Measurements from ENCODE around the gene OXCT1.
"Not testable (repeated sequence)": the region's sequence is repeated elsewhere in the genome, so short reads cannot be mapped to it uniquely, and the experiment has no call there.

OXCT1 gene

DNA sequence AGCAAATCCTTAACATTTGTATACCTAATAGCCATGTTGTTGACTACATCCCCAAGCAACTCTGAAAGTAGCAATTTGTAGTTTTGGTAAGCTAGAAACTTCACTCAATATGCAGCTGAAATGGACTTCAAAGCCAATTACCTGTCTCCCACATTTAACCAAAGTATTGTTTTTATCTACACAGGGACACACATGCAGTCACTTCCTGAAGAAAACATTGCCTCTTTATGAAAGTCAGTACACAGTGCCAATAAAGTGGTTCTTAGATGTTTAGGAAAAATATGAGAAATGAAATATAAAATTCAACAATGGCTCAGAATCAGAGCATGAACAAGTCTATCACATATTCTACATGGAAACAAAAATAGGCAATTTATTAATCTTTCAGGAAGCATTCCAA, 49.2 kb downstream of the OXCT1 start:
- no peak for DNase-seq

DNA sequence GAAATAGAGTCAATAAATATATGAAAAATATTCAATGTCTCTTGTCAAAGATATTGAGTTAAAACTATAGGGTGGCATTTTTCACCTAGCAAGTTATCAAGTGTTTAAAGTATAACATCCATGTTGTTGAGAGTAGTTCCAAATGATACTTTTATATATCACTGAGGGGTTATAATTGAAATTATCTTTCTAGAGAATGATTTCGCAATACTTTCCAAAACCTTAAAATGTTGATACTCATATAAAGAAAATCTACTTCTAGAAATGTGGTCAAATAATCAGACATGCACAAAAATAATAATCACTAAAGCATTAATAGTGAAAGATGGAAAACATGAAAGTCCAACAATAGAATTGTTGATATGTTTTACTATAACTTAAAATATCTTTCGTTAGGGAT, 50.1 kb downstream of the OXCT1 start:
- no peak for DNase-seq

DNA sequence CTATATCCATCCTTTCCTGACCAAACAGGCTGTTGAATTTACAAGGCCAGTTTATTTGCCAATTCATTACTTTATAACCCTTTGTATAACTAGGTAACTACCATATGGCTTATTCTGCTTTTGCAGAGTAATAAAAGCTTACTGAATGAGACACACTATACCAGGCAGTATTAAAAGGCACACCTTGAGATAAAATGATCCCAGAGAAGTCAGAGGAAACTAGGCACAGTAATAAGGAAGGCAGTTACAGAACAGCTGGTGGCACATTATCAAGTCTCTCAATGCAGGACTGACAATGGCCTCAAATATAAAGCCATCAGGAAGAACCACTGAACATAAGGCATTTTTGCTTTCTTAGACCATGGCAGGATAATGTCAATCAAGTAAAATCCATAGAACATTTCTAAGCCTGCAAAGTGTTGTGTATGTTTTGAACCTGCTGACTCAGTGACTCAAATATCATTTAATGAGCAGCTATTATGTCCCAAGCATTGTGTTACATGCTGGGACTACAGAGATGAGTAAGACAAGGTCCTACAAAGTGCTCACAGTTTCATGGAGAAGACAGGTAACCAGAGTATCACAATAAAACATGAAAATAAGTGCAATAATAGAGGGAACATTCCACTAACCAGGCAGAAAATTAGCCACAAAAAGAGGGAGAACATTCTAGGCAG, 52.5 kb downstream of the OXCT1 start:
- DNase-seq = no peak

DNA sequence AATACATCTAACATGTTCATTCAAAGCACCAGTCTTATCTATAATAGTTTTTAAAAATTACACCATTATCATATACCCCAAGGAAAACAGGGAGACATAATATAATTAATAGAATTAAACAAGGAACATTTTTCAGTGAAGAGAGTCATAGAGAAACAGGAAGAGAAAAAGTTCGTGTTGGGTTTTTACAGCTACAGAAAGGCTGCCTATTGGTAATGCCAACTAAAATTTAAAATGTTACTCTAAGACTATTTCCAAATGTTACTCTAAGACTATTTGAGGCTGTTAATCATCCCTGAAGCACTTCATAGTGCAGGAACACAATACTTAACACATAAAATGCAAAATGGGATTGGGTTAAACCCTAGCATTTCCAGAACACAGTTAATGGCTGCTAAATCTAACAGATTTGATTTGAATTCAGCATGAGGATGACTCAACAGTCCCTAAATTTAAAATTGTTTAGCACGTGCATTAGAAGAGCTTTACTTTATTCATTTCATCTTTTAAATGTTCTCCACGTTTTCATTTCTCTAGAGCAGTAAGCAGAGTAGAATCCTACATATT, 54.5 kb downstream of the OXCT1 start:
- DNase-seq = no peak

DNA sequence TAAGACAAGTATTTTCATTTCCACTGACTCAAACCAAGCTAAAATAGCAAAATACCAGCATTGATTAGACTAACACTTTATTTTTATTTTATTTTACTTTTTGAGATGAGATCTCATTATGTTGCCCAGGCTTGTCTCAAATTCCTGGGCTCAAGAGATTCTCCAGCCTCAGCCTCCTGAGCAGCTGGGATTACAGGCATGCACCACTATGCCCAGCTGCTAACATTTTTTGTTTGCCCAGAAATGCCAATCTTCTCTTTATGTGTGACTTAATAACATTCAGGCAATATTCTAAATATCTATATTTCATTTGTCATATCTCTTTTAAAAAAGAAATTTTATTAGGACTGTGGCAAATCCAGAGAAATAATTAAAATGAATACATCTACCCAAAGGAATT, 55.0 kb downstream of the OXCT1 start:
- no peak for DNase-seq

DNA sequence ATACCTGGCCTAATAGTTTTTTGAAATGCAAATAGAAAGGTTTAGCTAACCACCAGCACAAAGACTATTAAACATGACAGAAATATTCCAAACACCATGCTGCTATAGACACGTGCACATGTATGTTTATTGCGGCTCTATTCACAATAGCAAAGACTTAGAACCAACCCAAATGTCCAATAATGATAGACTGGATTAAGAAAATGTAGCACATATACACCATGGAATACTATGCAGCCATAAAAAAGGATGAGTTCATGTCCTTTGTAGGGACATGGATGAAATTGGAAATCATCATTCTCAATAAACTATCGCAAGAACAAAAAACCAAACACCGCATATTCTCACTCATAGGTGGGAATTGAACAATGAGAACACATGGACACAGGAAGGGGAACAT, 55.9 kb downstream of the OXCT1 start:
- DNase-seq = not testable (repeated sequence)

DNA sequence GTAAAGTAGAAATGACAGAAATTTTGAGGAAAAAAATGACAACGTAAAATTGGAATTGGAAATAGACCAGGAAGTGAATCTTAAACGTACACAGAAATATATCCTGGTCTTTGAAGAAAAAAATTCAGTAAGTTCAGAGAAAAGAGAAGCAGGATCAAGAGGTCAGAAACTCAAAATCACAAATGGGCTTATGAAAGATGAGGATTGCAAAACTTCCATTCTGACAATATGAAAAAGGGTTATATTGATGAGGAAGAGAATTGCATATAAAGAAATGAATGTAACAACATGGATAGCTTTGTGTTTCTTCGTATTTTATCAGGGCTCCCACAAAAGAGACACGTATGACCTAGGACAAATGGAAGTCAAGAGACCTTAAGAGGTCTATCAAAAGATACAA, 58.1 kb downstream of the OXCT1 start:
- no peak for DNase-seq

DNA sequence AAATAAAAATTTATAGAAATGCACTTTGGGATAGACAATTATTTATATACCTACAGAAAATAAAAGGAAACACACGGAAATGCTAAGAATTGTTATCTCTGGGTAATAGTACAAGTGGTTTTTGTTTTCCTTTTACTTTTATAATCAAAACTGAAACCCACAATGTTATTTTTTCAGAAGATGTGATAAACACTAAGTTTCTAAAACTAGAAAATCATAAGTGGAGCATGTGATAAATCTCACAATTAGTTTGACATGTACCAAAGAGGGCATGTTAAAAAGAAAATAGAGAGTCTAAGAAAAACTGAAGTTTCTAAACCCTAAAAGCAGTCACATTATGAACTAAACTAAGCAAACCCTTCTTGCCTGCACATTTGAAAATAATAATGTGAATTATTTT, 61.1 kb downstream of the OXCT1 start:
- DNase-seq = no peak

DNA sequence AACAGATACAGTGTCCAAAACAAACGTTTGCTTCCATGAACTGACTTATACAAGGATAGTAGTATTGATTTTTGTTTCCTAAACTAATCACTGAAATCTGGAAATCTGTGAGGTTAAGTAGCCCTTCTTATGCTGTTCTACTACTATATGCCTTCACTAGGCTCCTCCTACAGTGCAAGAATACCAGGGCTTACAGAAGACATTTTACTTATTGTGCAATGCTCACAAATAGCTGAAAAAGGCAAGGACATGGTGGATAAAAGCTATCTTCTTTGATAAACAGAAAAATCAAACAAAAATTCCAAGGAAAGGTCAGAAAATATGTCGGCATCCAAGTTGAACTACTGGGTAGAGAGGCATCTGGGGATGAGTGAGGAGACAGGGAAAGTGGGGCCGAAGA, 61.9 kb downstream of the OXCT1 start:
- no peak for DNase-seq

DNA sequence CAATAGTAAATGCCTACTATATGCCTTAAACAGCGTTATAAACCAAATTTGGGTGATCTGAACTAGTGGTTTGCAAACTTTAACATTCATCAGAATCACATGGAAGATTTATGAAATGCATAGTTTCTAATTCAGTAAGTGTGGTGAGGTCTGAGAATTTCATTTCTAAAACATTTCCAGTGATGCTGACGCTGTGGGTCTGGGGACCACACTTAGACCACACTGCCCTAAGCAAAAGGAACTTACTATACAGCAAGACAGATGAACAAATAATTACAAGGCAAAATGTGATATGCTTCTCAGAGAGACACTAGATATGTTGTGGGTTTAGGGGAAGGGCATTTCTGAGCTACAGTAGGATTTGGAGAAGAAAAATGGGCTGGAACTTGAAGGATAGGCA, 72.6 kb downstream of the OXCT1 start:
- no peak for DNase-seq

DNA sequence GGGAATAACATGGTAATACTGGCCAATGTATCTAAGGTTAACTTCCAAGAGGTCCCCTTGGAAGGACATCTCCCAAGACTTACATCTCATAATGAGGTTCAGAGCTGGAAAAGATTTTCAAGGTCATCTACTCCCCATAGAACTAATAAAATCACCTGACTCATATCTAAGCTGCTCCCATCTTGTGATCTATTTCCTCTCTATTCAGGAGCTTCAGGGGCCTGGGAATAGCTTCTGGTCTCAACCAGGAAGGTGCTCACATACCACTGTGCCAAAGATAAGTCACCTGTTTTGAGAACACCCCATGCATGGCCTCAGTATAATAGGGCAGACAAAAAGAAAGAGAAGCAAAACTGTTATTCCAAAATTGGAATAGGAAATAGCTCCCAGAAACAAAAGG, 74.2 kb downstream of the OXCT1 start:
- DNase-seq = no peak

DNA sequence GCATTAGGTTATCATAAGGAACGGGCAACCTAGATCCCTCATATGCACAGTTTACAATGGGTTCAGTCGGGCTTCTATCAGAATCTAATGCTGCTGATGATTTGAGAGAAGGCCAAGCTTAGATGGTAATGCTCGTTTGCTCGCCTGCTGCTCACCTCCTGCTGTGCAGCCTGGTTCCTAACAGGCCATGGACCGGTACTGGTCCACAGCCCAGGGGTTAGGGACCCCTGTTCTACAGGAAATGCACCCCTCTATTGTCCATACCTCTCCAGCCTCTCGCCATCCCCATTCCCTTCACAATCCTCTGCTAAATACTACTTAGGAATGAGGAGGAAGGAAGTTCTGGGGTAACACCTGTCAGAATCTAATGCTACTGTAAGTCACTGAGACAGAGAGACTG, 75.1 kb downstream of the OXCT1 start:
- DNase-seq = no peak

DNA sequence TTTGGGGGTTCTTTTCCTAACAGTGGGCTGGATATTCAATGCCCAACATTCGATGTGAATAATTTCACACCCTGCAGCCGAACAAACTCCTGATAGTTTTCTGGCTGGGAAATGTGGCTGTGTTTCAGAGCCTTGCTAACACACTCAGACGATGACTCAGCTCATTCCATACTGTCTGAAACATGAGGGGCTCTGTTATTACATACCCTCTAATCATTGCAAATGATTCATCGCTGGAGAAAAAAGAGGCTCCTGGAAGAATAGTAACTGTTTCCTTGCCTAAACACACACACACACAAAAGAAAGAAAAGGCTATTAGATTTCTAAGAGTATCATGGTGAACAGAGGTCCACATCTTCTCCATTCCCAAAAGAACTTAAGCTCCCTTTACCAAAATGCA, 75.8 kb downstream of the OXCT1 start:
- no peak for DNase-seq

DNA sequence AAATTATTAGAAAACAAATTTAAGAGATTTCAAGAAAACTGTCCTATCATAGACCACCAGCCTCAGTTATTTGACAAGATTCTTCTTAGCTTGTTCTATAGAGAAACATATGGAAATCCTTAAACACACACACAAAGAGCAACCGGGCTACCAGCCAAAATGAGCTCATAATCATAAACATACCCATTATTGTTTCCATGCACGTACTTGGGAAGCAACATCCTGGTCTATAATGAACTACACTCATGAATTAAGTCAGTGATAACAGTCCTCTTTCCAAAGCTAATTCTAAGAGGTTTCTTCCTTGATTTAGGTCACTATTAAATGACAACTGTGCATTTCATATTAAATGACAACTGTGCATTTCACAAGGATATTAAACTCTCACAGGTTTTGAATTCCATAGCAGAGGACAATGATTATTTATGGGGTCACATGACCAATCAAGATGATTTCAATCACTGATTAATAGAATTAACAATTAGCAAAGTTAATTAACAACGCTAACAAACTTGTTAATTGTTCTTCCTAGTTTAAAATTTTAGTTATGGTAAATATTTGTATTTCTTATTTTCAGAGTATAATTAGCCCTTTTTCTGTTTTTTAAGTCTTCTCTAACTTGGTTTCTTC, 77.0 kb downstream of the OXCT1 start:
- DNase-seq = no peak

DNA sequence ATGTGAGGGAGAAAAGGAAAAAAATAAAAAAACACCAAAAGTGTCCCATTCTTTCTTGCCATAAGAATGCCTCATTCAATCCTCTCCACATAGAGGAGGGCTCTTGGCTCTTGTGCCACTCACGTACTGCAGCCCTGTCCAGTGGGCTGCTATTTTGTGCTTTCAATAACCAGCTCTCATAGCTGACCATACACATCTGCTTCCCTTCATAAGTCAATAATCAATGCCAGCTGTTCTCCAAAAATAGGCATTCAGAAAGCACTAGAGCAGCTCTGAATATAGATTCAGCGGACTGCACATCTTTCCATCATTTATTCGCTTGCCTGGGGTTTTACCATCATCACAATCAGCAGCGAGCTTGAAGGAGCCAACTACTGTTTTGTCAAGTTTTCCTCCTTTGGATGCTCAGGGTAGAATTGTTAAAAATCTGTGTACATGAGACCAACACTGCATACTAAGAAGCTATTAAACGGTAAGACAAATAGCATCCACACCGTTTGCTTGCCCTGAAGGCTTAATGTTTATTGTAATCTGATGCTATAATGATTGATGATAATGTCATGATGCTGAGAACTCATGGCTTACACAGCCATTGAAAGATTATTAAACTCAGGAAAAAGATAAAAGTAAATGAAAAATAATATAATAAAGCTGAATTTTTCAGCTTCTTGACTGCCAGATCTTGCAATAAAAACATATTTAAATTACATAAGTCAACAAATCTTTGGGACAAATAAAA, 80.0 kb downstream of the OXCT1 start:
- no peak for DNase-seq

DNA sequence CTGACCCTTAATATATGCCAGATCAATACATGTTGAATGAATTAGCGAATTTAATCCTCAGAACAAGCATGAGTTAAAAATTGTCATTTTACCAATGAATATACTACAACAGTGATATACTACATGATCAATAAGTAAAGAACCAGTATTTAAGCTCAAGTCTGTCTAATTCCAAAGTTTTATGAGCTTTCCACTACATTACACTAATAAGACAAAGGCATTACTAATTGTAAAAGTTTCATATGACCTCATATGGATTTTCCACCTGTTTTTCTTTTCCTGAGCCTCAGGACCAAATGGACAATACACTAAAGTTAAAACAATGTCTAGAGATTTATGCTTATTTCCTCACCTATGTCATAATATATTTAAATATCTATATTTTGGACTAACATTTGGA, 80.8 kb downstream of the OXCT1 start:
- no peak for DNase-seq

DNA sequence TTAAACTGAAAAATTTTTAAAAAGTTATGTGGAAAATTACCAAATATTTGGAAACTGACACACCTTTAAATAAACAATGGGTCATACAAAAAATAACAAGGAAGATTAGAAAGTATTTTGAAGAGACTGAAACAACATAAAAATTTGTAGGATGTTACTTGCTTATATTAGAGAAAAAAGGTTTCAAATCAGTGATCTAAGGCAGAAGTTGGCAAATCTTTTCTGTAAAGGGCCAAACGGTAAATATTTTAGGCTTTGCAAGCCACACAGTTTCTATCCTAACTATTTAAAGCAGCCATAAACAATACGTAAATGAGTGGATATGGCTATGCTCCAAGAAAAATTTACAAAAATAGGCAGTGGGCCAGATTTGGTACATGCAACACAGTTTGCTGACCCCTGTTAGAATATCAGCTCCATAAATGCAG, 81.3 kb downstream of the OXCT1 start:
- no peak for DNase-seq

DNA sequence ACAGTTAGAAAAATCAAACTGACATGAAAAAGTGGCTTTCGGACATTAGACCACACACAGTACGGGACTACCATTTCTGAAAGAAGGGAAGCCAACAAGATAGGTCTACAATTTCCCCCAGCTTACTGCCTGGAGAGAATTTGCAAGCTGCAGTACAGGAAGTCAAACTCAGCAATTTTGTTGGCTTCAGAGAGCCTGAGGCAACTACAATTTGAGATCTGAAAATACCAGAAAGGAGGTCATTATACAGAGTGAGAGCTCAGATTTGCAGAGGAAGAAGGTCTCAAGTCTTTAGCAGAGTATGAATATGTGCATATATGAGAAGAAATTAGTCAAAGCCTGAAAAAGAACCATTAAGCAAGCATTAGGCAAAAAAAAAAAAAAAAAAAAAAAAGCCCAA, 83.0 kb downstream of the OXCT1 start:
- DNase-seq = no peak

DNA sequence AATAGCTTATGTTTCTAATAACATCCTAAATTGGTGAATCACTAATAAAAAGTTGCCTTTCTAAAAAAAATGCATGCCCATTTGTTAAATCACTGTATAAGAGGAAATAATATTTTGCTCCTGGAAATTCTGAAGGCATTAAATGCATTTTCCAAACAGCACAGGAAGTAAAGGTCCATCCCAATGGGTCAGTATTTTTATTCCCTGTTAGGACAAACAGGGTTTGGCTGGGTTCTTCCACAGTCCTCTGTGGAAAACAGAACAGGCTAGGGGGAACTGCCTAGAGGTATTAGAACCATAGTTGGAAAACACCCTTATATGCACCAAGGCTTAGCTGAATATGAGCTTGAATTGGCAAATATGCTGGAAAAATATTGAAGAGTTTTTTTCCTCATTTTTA, 85.2 kb downstream of the OXCT1 start:
- no peak for DNase-seq

DNA sequence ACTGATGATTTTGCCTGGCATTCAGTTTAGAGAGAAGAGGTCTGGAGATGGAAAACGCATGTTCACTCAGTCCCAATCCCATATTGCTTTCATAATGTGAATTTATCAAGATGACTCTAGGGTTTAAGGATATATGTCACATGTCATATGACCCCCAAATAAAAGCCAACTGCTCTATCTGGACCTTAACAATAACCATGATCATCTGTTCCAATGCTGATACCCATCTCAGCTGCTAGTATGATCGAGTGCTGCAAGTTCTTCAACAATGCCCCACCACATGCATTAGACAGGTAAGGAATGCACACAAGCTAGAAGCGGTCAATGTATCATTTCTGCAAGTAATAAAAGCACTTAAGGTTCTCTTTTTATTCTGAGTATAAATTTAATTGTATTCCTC, 91.8 kb downstream of the OXCT1 start:
- no peak for DNase-seq

DNA sequence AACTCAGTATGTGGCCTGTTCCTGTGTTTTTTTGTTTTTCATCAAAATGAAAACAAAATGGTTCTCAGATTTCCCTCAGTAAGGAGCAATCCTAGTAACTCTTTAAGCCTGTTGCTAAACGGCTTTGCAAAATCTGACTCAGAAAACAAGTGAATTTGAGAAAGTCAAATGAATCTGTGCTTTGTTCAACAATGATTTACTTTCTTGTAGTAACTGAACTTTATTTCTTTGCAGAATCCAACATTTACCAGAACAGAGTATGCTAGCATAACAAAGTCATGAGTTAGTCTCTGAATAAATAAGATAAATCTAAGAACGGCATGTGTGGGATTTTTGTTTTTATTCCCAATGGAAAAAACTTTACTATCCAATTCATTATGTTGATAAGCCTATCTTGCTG, 93.8 kb downstream of the OXCT1 start:
- no peak for DNase-seq

DNA sequence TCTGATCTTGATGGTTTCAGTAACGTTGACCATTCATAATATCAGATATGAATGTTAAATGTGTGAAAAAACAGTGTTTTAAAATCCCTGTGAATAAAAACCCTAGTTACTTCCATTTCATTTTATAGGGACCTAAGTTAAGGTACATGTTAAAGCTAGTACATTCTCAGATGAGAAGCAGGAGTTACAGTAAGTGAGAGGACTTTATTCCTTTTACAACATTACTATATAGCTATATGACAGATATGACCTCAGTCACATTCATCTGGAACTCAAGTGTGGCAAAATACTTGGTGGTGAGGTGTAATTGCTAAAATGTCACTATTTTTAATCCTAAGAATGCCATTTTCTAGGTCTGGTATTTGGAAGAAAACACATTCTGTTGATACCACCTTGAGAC, 96.4 kb downstream of the OXCT1 start:
- no peak for DNase-seq

DNA sequence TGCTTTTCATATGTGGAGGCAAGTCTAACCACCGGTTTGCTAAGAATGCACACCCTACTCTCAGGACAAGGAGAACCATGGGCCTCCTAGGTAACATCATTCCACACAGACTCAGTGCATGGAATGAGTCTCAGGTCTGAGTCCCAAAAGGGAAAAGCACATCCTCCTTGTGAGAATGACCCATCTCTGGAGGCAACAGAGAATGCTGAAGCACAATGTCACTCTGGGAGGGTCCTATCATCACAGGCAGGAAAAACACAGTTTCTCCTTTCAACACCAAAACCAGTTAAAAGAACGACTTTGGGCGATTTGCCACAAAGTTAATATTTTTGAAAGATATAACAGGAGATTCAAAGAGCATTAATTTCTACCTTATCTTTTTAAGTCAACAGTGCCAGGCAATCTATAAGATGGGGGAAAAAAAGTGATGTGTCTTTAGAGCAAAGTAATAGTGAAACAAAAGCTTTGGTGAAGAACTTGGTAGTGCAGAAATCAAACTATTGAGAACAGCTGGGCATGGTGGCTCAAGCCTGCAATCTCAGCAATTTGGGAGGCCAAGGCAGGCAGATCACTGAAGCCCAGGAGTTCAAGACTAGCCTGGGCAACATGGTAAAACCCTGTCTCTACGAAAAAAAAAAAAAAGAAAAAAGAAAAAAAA, 97.3 kb downstream of the OXCT1 start:
- no peak for DNase-seq

DNA sequence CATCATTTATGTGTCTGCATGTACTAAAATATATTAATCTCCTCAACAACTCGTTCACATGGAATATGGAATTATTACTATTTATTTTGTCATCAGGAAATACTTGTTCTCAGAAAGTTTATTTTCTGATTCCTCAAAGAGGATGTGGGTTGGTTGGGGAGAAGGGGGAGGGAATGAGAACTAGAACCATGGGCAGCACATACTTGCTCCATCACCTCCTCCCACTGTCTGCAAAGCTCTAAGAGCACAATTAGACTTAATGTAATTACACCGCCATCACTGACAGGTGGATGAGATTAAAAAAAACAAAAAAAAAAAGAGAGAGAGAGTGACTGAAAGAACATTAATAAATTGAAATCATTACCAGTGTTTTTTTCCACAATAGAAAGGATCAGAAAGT, 98.2 kb downstream of the OXCT1 start:
- no peak for DNase-seq
